AG08396 (cell line): ENCODE data around the gene OR2J2.
"Not testable (repeated sequence)": the region's sequence is repeated elsewhere in the genome, so short reads cannot be mapped to it uniquely, and the experiment has no call there.

Experiments used
- DNase-seq: peaks from one replicate; pipeline ENCODE4 v3.0.0; 2012; ENCODE audit warnings: low spot score, mixed read lengths

OR2J2 gene

DNA sequence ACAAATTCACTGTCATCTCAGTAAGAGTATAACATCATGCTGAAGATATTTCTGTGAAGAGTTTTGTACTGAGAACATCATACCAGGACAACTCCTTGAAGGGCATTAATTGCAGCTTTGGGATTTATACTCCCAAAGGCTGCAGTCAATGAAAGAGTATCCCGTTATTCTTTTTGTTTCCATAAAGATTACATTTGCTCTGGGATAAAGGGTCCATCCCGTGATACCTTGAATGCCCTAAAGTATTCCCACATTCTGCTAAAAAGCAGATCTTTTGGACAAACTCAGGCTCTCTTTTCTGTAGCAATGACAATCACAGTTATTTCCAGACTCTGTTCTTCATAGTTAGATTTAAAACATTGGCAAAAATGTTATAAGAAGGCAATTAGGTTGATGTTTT is at the start of gene OR2J2:
OR2J2 (plus strand) TSS at position 301 of the 400 bp plus-strand sequence. CDS start 2,729 bp downstream, outside the sequence.
- not testable (repeated sequence) for DNase-seq

DNA sequence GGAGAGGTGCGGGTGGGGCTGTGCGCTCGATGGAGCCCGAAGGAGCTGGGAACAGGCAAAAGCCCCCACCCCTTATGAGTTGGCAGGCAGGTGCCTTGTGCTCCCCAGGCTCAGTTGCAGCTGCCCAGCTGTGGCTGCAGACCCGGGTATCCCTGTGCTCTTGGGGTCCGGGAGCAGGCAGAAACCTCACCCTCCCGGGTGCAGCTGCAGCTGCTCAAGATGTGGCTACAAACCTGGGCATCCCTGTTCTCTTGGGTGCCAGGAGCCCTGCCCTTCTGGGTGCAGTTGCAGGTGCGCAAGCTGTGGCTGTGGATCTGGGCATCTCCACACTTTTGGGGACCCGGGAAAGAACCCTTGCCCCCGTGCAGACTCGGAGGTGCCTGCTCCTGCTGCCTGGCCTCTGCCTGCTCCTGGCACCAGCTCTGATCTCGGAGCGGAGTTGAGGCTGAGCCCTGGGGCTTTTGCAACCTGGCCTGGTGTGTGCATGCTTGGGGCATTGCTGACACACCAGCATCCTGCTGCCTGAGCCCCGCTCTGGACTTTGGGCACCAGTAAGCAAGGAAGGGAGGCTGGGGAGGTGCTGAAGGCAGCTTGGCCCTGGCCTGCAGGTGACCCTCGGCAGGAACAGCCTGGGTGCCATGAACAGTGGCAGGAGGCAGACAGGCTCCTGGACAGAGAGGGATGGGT is 41.2 kb upstream of the OR2J2 start:
- DNase-seq = no peak

DNA sequence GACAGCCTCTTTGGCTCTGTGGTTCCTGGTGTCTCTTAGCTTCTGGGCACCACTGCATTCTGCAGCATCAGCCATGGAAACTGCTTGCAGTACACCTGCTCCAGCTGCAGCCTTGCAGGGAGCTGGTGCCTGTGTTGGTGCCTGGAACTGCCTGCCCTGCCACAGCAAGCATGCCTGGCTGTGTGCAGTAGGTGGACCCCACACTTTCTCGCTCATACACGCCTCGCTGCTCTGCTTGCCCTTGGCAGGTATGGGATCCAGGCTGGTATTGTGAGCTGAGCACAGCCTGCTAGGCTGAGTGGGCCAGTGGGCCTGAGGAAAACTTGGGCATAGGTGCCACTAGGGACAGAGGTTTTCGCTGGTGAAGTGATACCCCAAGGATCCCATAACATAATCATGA is 40.1 kb upstream of the OR2J2 start:
- DNase-seq = no peak

DNA sequence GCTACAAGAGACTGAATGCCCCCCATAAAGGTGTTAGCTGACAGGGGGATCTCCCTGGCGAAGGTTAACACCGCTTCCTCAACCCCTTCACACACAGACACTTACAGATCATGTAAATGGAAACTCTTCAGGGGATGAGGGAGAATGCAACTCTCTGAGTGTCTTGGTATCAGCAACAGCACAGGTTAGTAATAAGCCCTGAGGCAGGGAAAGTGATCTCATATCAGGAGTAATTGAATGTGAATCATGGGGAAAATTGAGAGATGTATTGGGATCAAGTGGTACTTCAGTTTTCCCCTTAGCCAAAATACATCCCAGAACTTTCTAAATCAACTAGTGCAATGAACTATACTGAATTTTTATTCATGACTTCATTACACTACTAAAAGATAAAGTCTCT is 39.0 kb upstream of the OR2J2 start:
- no peak for DNase-seq

DNA sequence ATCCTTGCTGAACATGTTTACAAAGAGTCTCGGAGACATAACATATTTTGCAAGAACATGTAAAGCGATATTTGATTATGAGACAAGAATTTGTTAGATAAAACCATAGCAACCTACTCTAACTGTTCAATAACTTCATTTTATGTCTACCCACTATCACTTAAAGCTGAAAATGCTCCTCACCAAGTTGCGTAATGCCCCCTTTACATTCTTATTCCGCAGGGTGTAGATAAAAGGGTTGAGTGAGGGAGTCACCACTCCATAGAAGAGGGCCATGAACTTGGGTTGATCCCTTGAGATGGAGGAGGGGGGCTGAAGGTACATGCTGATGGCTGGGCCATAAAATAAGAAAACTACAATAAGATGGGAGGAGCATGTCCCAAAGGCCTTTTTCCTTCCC is 33.0 kb upstream of the OR2J2 start:
- no peak for DNase-seq

DNA sequence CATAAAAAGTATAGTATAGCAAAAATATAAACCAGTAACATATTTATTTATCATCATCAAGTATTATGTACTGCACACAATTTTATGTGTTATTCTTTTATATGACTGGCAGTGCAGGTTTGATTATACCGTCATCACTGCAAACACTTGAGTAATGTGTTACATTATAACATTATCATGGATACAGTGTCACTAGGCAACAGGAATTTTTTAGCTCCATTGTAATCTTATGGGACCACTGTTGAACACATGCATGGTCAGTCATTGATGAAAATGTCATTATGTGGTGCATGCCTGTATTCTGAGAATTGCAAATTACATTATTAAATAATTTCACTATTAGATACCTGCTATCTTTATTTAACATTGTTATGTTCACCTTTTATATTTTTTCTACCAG is 29.1 kb upstream of the OR2J2 start:
- no peak for DNase-seq

DNA sequence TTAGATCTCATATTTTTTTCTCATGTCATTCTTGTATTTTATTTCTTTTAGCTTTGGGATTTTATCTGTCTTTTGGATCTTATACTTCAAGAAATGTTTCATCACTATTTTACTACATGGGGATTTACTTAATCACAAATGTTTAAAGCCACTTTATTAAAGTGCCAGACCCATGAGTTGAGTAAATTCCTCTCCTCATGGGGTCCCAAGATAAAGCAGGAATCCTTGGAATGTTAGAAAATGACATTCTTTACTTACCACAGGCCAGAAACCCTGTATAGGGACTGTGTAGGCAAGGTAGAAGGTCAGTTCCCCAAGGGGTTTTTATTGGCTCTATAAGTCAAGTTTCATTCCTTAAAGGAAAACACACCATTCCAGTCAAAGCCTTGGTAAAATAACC is 28.4 kb upstream of the OR2J2 start:
- DNase-seq = no peak

DNA sequence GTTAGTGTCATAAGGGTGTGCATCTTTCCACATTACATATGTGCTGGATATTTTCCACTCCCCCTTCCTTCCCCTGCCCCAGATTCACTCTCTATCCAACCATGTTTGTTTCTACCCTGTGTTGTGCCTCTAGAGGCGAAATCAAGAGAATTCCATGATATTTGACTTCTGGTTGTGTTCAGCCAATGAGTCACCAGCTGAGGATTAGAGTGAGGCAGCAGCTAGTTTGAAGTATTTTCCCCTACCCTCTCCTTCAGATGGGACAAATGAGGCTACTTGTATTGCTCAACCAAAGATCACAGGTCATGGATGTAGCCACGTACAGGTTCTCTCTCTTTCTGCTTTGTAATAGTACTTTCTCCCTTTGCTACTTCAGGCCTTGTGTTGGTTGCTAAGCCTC is 24.5 kb upstream of the OR2J2 start:
- no peak for DNase-seq

DNA sequence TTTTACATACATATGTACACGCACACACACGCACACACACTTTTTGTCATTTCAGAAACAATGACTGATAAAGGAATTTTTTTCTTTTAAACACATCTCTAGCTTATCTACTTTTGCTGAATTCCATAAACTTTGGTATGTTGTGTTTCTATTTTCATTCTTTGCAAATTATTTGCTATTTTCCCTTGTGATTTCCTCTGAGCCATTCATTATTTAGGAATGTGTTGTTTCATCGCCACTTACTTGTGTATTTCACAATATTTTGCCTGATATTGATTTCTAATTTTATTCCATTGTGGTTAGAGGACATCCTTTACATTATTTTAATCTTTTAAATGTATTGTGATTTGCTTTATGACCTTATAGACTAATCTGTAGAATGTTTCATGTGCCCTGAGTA is 23.6 kb upstream of the OR2J2 start:
- DNase-seq = no peak

DNA sequence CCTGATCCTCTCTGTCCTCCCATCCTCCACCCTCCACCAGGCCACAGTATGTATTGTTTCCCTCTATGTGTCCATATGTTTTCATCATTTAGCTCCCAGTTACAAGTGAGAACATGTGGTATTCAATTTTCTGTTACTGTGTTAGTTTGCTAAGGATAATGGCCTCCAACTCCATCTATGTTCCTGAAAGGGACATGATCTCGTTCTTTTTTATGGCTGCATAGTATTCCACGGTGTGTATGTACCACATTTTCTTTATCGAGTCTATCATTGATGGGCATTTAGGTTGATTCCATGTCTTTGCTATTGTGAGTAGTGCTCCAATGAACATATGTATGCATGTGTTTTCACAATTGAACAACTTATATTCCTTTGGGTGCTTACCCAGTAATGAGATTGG is 21.3 kb upstream of the OR2J2 start:
- not testable (repeated sequence) for DNase-seq

DNA sequence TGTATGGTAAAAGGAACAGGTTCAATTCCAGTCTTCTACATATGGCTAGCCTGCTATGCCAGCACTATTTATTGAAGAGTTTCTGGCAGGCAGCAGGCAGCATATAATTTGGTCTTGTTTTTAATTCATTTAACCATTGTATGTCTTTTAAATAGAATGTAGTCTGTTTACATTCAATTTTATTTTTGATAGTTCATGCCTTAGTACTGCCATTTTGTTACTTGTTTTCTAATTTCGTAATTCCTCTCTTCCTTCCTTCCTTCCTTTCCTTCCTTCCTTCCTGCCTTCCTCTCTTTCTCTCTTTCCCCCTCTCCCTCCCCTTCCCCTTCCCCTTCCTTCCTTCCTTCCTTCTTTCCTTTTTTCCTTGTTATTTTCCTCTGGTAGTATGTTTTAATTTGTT is 17.6 kb upstream of the OR2J2 start:
- no peak for DNase-seq

DNA sequence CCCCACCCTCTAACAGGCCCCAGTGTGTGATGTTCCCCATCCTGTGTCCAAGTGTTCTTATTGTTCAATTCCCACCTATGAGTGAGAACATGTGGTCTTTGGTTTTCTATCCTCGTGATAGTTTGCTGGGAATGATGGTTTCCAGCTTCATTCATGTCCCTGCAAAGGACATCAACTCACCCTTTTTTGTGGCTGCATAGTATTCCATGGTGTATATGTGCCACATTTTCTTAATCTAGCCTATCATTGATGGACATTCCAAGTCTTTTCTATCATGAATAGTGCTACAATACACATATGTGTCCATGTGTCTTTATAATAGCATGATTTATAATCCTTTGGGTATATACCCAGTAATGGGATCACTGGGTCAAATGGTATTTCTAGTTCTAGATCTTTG is 15.5 kb upstream of the OR2J2 start:
- DNase-seq = not testable (repeated sequence)

DNA sequence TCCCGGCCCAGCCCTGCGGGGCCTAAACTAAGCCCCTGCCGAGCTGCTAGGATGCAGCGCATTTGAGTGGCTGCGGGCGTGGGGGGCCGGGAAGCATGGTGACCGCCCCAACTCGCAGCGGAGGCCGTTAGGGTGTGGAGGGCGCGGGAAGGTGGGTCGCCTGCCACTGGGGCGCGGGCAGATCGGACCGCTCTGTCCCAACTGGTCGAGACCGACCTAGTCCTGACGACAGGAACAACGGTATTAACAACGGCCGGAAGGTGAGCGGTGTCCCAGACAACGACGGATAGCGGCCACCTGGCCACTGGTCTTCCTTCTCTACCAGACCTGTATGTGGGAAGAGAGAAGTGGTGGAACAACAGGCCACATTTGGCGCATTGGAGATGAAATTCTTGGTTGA is 10.8 kb upstream of the OR2J2 start:
- DNase-seq = not testable (repeated sequence)

DNA sequence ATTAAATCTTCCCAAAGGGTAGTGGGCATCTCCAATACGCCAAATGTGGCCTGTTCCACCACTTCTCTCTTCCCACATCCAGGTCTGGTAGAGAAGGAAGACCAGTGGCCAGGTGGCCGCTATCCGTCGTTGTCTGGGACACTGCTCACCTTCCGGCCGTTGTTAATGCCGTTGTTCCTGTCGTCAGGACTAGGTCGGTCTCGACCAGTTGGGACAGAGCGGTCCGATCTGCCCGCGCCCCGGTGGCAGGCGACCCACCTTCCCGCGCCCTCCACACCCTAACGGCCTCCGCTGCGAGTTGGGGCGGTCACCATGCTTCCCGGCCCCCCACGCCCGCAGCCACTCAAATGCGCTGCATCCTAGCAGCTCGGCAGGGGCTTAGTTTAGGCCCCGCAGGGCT is 5.1 kb upstream of the OR2J2 start:
- not testable (repeated sequence) for DNase-seq

DNA sequence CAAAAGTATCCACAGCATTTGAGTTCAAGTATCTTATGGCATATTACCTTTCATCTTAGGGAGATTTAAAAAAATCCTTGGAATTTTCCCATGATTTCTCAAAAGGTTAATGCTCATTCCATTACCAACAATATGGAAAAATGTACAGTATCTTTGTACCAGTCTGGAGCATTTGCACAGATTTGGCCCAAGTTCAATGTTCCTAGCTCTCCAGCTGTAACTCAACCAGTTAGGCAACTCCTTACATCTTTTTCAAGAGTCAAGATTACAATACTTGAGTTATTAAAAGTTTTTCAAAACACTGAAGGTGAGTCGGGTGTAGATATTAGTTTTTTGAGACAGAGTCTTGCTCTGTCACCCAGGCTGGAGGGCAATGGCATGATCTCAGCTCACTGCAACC is 1.0 kb downstream of the OR2J2 start:
- no peak for DNase-seq

DNA sequence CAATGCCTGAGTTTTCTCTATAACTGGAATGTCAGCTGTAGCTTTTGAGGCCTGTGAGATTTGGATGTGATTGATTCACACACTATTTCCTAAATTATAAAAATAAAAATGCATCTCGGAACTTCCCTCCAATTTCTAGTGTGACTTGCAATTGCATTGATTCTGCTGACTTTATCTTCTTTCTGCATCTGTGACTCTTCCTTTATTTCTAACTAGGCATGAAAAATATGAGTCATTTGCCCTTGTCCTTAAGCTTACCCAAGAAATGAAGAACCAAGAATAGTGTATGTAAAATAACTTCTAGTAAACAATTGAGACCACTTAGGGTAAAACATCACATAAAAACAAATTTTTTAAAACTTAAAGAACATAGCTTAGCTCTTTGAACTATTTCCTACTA is 12.9 kb downstream of the OR2J2 start:
- DNase-seq = no peak

DNA sequence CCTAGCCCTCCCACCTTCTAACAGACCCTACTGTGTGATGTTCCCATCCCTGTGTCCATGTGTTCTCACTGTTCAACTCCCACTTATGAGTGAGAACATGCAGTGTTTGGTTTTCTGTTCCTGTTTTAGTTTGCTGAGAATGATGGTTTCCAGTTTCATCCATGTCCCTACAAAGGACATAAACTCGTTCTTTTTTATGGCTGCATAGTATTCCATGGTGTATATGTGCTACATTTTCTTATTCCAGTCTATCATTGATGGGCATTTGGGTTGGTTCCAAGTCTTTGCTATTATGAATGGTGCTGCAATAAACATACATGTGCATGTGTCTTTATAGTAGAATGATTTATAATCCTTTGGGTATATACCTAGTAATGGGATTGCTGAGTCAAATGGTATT is 18.0 kb downstream of the OR2J2 start:
- not testable (repeated sequence) for DNase-seq

DNA sequence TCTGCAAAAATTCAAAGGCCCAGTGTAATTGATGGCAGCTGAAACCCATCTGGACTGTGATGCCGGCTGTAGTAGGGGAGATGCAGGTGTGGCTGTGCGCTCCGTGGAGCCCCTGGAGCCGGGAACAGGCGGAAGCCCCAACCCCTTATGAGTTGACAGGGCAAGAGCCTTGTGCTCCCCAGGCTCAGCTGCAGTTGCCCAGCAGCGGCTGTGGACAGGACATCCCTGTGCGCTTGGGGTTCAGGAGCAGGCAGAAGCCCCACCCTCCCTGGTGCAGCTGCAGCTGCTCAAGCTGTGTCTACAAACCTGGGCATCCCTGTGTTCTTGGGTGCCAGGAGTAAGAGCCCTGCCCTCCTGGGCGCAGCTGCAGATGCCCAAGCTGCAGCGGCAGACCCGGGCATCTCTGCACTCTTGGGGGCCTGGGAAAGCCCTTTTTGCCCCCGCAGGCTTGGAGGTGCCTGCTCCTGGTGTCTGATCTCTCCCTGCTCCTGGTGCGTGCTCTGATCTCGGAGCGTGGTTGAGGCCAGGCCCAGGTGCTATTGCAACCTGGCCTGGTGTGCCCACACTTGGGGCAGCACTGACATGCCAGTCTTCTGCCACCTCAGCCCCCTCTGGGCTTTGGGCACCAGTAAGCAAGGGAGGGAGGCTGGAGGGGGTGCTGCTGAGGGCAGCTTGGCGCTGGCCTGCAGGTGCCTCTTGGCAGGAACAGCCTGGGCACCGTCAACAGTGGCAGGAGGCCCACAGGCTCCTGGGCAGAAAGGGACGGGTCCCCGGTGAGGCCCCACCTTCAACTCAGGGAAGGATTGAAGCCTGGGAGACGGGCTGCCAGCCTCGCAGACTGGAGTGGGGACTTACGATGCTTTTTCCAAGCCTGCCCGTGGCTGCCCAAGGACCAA is 30.3 kb downstream of the OR2J2 start:
- no peak for DNase-seq

DNA sequence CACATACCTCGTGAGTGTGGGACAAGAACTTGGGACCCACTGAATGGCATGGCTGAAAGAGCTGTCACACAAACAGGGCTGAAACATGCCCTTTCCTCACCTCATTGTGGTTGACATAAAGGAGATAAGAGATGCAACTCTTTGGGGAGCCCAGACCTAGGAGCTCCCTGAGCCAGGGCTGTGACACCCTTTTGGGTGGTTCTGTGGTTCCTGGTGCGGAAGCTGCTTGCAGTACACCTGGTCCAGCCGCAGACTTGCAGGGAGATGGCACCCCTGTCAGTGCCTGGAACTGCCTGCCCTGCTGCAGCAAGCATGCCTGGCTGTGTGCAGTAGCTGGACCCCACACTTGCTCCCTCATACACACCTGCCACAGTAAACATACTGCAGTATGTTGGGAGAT is 31.3 kb downstream of the OR2J2 start:
- DNase-seq = no peak

DNA sequence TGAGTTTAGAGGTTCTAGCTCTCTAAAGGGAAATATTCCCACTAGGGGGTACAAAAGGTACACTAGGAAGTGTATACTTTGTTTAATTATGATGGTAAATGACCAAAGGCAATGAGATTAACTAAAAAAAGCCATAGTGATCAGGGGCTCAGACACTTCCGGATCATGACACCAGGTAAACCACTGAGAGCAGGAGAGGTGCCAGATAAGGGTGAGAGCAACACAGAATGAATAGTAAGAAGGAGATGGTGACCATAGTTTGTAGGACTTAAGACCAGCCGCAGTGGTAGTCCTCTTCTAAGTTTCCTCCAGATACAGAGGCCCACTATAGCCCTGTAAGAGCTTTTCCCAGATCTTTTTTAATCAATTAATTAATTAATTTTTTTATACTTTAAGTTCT is 40.8 kb downstream of the OR2J2 start:
- no peak for DNase-seq

DNA sequence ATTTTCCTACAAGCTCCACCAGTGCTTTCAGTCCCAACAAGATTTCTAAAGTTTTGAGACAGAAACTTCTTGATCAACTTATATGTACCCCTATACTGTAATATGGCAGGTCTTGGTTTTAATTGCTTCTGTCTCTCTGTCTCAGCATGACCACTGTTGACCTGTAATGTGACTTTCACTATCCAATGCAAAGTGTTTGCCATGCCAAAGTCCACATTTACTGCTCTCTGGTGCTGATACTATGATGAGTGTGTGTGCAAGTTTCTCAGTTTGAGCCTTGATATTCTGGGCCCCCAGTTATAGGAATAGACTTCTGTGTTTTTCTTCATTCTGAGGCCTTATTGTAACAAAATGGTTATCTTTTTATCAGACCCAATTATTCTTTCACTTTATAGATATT is 45.8 kb downstream of the OR2J2 start:
- DNase-seq = no peak

DNA sequence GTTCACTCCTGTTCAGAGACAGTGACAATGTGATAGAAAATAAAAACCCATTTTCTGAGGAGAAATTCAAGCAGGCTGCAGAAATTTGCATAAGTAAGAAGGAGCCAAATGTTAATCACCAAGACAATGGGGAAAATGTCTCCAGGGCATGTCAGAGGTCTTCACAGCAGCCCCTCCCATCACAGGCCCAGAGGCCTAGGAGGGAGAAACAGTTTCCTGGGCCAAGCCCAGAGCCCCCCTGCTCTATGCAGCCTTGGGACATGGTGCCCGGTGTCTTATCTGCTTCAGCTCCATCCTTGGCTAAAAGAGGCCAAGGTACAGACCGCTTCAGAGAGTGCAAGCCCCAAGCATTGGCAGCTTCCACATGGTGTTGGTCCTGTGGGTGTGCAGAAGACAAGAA is 46.5 kb downstream of the OR2J2 start:
- not testable (repeated sequence) for DNase-seq

DNA sequence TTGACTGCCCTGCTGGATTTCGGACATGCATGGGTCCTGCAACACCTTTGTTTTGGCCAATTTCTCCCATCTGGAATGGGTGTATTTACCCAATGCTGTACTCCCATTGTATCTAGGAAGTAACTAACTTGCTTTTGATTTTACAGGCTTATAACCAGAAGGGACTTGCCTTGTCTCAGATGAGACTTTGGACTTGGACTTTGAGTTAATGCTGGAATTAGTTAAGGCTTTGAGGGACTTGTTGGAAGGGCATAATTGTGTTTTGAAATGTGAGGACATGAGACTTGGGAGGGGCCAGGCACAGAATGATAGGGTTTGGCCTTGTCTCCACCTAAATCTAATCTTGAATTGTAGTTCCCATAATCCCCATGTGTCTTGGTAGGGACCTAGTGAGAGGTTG is 47.3 kb downstream of the OR2J2 start:
- DNase-seq = not testable (repeated sequence)
